ENCODE results near the gene GGTLC1.

Gene GGTLC1

DNA sequence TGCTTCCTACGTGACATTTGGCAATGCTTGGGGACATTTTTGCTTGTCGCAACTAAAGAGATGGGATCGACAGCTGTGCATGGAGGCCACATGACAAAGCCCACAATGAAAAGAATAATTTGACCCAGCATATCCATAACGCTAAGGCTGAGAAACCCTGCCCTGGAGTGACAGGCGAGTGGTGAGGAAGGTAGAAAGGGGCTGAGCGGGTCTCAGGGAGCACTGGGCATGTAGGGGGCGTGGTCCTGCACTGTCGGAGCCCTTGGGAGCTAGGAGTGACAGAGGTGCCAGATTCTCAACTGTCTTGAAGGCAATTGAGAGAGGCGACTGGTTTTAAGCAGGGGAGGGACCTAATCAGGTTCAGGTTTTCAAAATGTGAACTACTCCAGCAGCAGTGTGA lies 13.6 kb downstream of the GGTLC1 start:
- Histone ChIP-seq H3K9ac (ENCODE audit: low read length) (no peak overlapping the region), H3K4me3 (ENCODE audit: low read length) (no peak overlapping the region), H3K27ac (ENCODE audit: low read depth, low read length) (no peak overlapping the region), H3K4me1 (ENCODE audit: control insufficient read depth, insufficient read depth, low read length) (no peaks in the 10 kb centered on the region), H3K36me3 (ENCODE audit: control insufficient read depth, insufficient read depth, low read length) (no peaks in the 10 kb centered on the region), H3K27me3 (ENCODE audit: control insufficient read depth, insufficient read depth, low read length) (no peaks in the 10 kb centered on the region)

DNA sequence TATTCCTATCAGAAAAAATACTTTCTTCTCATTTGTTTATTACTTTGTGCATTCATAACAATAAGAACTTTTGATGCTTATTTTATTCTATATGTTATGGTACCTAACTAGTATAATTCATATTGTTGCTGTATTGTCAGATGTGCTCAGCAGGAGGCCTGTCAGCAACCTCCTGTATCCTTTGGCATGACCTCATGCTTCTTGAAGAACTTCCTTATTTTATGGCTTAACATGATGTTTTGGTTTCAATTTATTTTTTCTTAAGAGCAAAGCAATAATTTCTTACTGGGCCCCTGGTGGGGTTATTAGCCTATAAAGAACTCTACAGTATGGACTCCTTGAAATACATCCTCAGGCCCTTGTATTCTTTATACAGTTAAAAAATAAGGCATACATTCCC lies 17.3 kb downstream of the GGTLC1 start:
- H3K27ac ChIP-seq (ENCODE audit: low read depth, low read length): no peak overlapping the region
- no peaks in the 10 kb centered on the region for H3K27me3 ChIP-seq (ENCODE audit: control insufficient read depth, insufficient read depth, low read length)
- H3K4me3 ChIP-seq (ENCODE audit: low read length): no peak overlapping the region

DNA sequence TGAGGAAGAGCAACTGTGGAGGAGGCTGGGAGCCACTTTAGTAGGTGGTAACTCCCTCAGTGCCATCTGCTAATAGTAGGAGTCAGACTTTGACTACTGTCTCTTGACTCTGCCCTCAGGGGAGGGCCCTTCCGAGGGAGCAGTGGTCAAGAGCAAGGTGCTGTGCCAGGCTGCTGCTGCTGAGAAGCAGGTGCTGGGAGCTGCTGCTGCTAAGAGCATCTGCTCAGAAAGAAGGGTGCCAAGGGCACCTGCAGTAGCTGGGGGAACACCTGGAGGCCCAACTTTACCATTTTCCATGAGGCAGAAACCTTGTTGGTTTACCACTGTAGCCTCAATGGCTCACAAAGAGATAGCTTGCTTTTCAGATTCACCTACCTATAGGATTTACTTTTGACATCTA lies 18.5 kb downstream of the GGTLC1 start:
- Histone ChIP-seq H3K27ac (ENCODE audit: low read depth, low read length) (no peak overlapping the region), H3K4me1 (ENCODE audit: control insufficient read depth, insufficient read depth, low read length) (no peaks in the 10 kb centered on the region), H3K27me3 (ENCODE audit: control insufficient read depth, insufficient read depth, low read length) (no peaks in the 10 kb centered on the region), H3K9ac (ENCODE audit: low read length) (no peak overlapping the region), H3K4me3 (ENCODE audit: low read length) (no peak overlapping the region), H3K36me3 (ENCODE audit: control insufficient read depth, insufficient read depth, low read length) (no peaks in the 10 kb centered on the region)

More for the DNA sequence above, 17.3 kb downstream of the GGTLC1 start:
- Histone ChIP-seq H3K9ac (ENCODE audit: low read length) (no peak overlapping the region), H3K36me3 (ENCODE audit: control insufficient read depth, insufficient read depth, low read length) (no peaks in the 10 kb centered on the region), H3K4me1 (ENCODE audit: control insufficient read depth, insufficient read depth, low read length) (no peaks in the 10 kb centered on the region)

DNA sequence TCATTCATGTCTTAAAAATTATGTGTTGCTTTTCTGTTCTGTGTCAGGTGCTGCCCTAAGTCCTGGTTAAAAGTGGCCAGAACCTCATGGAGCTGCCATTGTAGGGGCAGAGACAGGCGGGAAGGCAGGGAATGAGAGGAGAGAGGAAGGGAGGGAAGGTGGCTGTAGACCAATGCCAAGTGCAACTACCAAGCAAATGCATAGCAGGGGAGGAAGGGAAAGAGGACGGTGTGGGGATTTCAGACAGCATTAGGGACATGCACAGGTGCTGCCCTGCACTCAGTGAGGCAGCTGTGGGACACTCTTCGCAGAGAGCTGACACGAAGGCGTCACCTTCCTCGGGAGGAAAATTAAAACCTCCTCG lies 21.0 kb downstream of the GGTLC1 start:
- Histone ChIP-seq H3K27ac (ENCODE audit: low read depth, low read length) (no peak overlapping the region), H3K4me1 (ENCODE audit: control insufficient read depth, insufficient read depth, low read length) (no peaks in the 10 kb centered on the region), H3K36me3 (ENCODE audit: control insufficient read depth, insufficient read depth, low read length) (no peaks in the 10 kb centered on the region)

DNA sequence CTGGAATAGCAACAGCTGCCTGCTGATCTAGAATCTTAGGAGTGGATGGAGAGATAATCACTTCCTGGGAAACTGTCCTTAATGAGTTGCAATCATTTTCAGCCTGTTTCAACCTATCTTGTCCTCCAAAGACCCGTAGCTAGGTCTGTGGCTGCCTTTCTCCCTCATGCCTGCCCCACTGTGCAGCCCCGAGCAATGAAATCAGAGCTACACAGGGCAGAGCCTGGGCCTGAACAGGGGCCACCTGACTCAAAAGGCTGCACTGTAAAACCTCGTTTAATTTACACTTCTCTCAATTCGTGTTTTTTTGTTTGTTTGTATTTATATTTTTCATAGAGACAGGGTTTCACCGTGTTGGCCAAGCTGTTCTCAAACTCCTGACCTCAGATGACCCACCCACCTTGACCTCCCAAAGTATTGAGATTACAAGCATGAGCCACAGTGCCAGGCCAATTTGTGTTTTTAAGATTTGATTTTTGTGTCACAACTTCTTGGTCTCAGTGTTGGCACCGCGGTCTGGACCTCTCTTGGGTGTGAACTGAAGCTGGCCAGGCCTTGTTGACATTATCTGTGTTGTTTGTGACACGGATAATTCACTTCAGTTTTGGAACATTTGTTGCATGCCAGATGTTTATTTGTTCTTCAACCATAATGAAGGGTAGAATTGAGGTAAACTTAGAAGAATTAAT lies 21.5 kb downstream of the GGTLC1 start:
- no peaks in the 10 kb centered on the region for H3K36me3 ChIP-seq (ENCODE audit: control insufficient read depth, insufficient read depth, low read length)
- H3K4me3 ChIP-seq (ENCODE audit: low read length): no peak overlapping the region
- no peak overlapping the region for H3K27ac ChIP-seq (ENCODE audit: low read depth, low read length)
- no peaks in the 10 kb centered on the region for H3K27me3 ChIP-seq (ENCODE audit: control insufficient read depth, insufficient read depth, low read length)
- no peak overlapping the region for H3K9ac ChIP-seq (ENCODE audit: low read length)
- H3K4me1 ChIP-seq (ENCODE audit: control insufficient read depth, insufficient read depth, low read length): no peaks in the 10 kb centered on the region

More for the DNA sequence above, 21.0 kb downstream of the GGTLC1 start:
- Histone ChIP-seq H3K4me3 (ENCODE audit: low read length) (no peak overlapping the region), H3K9ac (ENCODE audit: low read length) (no peak overlapping the region), H3K27me3 (ENCODE audit: control insufficient read depth, insufficient read depth, low read length) (no peaks in the 10 kb centered on the region)

DNA sequence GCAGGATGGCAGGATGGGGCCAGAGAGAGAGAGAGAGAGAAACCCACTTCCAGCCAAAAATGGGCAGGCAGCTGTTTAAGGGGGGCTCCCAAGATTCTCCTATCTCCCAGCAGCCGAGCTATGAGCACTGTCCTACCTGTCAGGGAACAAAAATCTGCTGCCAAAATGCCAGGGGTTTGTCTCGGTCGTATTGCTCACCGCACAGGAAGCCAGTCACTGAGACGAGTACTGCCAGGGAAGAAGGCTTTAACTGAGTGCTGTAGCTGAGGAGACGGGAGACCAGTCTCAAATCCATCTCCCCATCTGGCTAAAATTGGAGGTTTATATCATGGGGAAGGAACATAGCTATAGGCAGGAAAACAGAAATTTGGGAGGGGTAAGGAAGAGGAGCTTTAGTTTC lies 22.3 kb downstream of the GGTLC1 start:
- Histone ChIP-seq H3K27me3 (ENCODE audit: control insufficient read depth, insufficient read depth, low read length) (no peaks in the 10 kb centered on the region), H3K9ac (ENCODE audit: low read length) (no peak overlapping the region), H3K27ac (ENCODE audit: low read depth, low read length) (no peak overlapping the region), H3K36me3 (ENCODE audit: control insufficient read depth, insufficient read depth, low read length) (no peaks in the 10 kb centered on the region), H3K4me1 (ENCODE audit: control insufficient read depth, insufficient read depth, low read length) (no peaks in the 10 kb centered on the region), H3K4me3 (ENCODE audit: low read length) (no peak overlapping the region)

DNA sequence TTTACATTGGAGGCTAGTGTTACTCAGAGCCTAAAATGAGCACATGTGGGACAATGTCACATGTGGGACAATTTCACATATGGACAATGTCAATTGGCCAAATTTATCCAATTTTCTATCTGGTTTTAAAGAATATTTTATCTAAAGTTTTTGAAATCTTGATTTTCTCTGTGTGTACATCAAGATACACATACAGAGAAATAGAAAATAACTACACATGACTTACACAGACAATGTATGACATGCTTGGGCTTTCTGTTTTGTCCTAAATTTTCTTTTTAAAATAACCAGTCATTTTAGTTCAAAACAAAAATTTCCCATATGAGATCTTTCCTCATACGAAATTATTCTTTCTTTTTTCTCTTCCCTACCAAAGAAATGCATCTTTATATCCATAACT lies 24.6 kb downstream of the GGTLC1 start:
- no peak overlapping the region for H3K9ac ChIP-seq (ENCODE audit: low read length)
- no peaks in the 10 kb centered on the region for H3K27me3 ChIP-seq (ENCODE audit: control insufficient read depth, insufficient read depth, low read length)
- no peak overlapping the region for H3K27ac ChIP-seq (ENCODE audit: low read depth, low read length)
- no peaks in the 10 kb centered on the region for H3K4me1 ChIP-seq (ENCODE audit: control insufficient read depth, insufficient read depth, low read length)
- no peaks in the 10 kb centered on the region for H3K36me3 ChIP-seq (ENCODE audit: control insufficient read depth, insufficient read depth, low read length)
- H3K4me3 ChIP-seq (ENCODE audit: low read length): no peak overlapping the region

DNA sequence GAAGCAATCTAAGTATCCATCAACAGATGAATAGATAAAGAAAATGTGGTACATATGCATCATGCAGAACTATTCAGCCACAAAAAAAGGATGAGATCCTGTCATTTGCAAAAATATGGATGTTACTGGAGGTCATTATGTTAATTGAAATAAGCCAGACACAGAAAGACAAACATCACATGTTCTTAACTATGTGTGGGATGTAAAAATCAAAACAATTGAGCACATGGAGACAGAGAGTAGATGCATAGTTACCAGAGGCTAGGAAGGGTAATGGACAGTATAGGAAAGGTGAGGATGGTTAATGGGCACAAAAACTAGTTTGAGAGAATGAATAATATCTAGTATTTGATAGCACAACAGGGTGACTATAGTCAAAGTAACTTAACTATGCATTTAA lies 26.3 kb downstream of the GGTLC1 start:
- Histone ChIP-seq H3K4me3 (ENCODE audit: low read length) (no peak overlapping the region), H3K27me3 (ENCODE audit: control insufficient read depth, insufficient read depth, low read length) (no peaks in the 10 kb centered on the region), H3K9ac (ENCODE audit: low read length) (no peak overlapping the region), H3K36me3 (ENCODE audit: control insufficient read depth, insufficient read depth, low read length) (no peaks in the 10 kb centered on the region), H3K27ac (ENCODE audit: low read depth, low read length) (no peak overlapping the region), H3K4me1 (ENCODE audit: control insufficient read depth, insufficient read depth, low read length) (no peaks in the 10 kb centered on the region)

DNA sequence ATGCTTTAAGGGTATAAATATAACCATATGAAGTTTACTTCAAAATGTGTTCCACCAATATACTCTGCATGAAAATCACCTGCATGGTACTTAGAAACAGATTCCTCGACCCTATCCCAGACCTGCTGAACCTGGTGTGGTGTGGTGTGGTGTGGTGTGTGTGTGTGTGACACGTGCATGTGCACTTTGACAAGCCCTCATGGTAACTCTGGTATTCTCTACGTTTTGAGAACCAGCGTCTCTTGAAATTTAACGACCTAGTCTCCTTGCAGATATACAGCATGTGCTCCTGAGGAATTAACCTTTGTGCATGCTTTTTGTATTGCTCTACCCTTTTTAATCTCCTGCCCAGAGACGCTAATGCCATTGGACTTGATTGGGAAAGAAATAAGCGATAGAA lies 29.5 kb downstream of the GGTLC1 start:
- no peak overlapping the region for H3K4me3 ChIP-seq (ENCODE audit: low read length)
- no peaks in the 10 kb centered on the region for H3K27me3 ChIP-seq (ENCODE audit: control insufficient read depth, insufficient read depth, low read length)
- H3K9ac ChIP-seq (ENCODE audit: low read length): no peak overlapping the region
- no peak overlapping the region for H3K27ac ChIP-seq (ENCODE audit: low read depth, low read length)
- H3K4me1 ChIP-seq (ENCODE audit: control insufficient read depth, insufficient read depth, low read length): no peaks in the 10 kb centered on the region
- H3K36me3 ChIP-seq (ENCODE audit: control insufficient read depth, insufficient read depth, low read length): no peaks in the 10 kb centered on the region

DNA sequence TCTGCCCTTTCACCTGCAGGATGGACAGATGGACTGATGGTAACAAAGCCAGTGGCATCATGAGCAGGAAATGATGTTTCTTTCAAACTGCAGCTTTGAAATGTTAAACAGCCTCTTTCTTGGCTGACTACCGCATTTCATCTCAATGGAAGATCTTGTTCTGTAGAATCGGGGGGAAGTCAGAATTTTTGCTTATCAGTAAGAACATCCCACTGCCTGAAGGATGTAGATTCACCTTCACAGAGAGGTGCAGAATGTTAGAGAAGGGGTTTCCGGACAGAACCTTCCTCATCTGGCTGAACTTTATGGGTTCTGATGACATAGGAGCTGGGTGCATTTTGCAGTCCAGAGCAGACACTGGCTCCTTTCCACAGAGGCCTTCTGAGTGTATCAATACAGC lies 32.7 kb downstream of the GGTLC1 start:
- no peaks in the 10 kb centered on the region for H3K36me3 ChIP-seq (ENCODE audit: control insufficient read depth, insufficient read depth, low read length)
- no peaks in the 10 kb centered on the region for H3K27me3 ChIP-seq (ENCODE audit: control insufficient read depth, insufficient read depth, low read length)
- no peak overlapping the region for H3K4me3 ChIP-seq (ENCODE audit: low read length)
- H3K9ac ChIP-seq (ENCODE audit: low read length): no peak overlapping the region
- no peaks in the 10 kb centered on the region for H3K4me1 ChIP-seq (ENCODE audit: control insufficient read depth, insufficient read depth, low read length)
- H3K27ac ChIP-seq (ENCODE audit: low read depth, low read length): no peak overlapping the region

DNA sequence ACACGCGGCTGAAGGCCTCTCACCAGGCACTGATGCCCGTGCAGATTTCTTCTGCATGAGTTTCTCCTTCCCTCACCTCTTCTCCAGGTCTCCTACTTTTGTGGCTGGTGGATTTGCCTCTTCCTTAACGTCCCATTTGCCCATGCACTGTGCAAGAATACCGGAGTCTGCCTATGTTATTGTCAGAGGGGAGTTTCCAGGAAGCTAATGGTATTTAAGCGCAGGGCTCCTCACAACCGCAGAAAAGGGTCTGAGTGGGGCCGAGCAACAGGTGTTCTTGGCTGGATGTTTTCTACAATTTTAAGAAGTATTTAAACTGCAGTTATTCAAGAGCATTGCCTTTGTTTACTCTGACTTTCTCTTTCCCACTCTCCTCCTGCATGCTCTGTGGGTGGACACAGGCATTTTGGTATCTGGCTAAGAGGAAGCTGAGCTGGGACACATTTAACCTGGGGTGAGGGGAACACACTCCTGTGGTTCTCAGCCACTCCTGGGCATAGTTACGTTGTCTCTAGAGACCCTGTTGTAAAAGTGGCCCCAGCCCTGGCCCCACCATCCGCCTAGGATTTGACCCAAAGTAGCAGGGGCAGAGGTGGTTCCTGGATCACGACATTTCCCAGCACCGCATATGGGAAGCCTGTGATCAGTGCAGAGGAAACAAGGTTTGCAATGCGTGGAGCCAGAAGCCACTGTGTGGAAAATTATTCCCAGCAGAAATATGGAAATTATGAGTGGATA lies 34.4 kb downstream of the GGTLC1 start:
- H3K27me3 ChIP-seq (ENCODE audit: control insufficient read depth, insufficient read depth, low read length): no peaks in the 10 kb centered on the region
- H3K9ac ChIP-seq (ENCODE audit: low read length): no peak overlapping the region
- no peaks in the 10 kb centered on the region for H3K4me1 ChIP-seq (ENCODE audit: control insufficient read depth, insufficient read depth, low read length)
- no peaks in the 10 kb centered on the region for H3K36me3 ChIP-seq (ENCODE audit: control insufficient read depth, insufficient read depth, low read length)
- H3K27ac ChIP-seq (ENCODE audit: low read depth, low read length): no peak overlapping the region
- H3K4me3 ChIP-seq (ENCODE audit: low read length): no peak overlapping the region

DNA sequence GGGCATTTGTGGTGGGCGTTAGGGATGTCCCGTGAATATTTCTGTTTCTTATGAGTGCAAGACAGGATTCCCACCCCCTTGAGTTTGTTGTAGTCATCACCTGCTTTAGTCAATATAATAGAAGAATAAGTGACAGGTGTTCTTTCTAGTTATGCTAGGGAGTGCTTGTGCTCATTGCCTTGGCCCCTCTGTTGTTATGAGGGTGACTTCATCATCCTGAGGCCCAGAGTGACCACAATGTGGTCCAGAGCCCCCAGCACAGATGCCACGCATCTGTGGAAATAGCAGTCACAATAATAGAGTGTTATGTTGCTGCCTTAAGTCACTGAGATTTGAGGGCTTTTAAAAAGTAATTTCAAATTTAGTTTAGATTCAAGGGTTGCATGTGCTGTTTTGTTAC lies 42.4 kb downstream of the GGTLC1 start:
- no peak overlapping the region for H3K4me3 ChIP-seq (ENCODE audit: low read length)
- H3K27ac ChIP-seq (ENCODE audit: low read depth, low read length): no peak overlapping the region
- H3K27me3 ChIP-seq (ENCODE audit: control insufficient read depth, insufficient read depth, low read length): no peaks in the 10 kb centered on the region
- H3K9ac ChIP-seq (ENCODE audit: low read length): no peak overlapping the region
- no peaks in the 10 kb centered on the region for H3K36me3 ChIP-seq (ENCODE audit: control insufficient read depth, insufficient read depth, low read length)
- no peaks in the 10 kb centered on the region for H3K4me1 ChIP-seq (ENCODE audit: control insufficient read depth, insufficient read depth, low read length)

DNA sequence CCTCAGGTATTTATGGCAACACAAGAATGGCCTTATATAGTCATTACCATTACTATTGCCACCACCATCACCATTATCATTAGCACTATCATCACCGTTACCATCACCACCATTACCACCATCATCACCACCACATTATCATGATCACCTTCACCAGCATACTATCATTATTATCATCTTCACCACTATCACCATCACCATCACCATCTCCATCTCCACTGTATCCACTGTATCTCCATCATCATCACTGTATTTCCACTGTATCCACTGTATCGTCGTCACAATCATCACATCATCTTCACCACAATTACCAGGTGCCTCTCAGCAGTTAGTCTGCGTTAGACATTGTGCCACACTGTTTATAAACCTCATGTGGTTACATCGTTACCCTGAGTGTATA lies 45.3 kb downstream of the GGTLC1 start:
- H3K4me3 ChIP-seq (ENCODE audit: low read length): no peak overlapping the region
- no peaks in the 10 kb centered on the region for H3K36me3 ChIP-seq (ENCODE audit: control insufficient read depth, insufficient read depth, low read length)
- H3K9ac ChIP-seq (ENCODE audit: low read length): no peak overlapping the region
- no peak overlapping the region for H3K27ac ChIP-seq (ENCODE audit: low read depth, low read length)
- no peaks in the 10 kb centered on the region for H3K4me1 ChIP-seq (ENCODE audit: control insufficient read depth, insufficient read depth, low read length)
- H3K27me3 ChIP-seq (ENCODE audit: control insufficient read depth, insufficient read depth, low read length): no peaks in the 10 kb centered on the region

Data from rectal smooth muscle tissue (tissue), 1 donor.